Forelimb muscle (tissue), 1 donor: Measurements from ENCODE around the gene THAP3. TPM values are rescaled to one million over a fixed set of nuclear protein-coding genes. Genes with fewer than 3 reads are reported as not detected.
"Not testable (repeated sequence)": the region's sequence is repeated elsewhere in the genome, so short reads cannot be mapped to it uniquely, and the experiment has no call there.

Source experiments
- DNase-seq: peaks from one replicate; pipeline ENCODE4 v3.0.0-alpha.2; 2013; ENCODE audit warnings: low read depth
- polyA plus RNA-seq: library from polyadenylated mRNA; unstranded; fragments of 120-200 nt; gene quantifications from one replicate; pipeline ENCODE4 v1.2.1, GENCODE V29; 2013; ENCODE audit not compliant: insufficient read length

The THAP3 gene
- polyA plus RNA-seq, 1 donor = 16.8 TPM

DNA sequence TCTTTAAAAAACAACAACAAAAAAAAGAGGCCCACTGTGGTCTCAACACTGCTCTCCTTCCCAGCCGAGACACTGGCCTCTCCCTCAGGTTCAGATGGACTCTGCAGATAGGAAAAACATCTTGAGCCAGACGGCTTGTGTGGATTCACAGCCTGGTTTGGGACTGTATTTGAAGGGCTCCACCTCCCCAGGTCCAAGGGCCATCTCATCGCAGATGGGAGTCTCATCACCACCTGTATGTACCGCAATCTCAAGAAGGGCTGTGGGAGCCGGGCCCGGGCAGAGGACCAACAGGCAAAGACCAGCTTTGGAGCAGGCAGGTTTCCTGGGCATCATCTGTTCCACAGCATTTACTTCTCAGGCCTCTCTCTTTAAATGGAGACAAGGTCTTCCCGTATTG lies 34.6 kb upstream of the THAP3 start:
- DNase-seq = no peak

DNA sequence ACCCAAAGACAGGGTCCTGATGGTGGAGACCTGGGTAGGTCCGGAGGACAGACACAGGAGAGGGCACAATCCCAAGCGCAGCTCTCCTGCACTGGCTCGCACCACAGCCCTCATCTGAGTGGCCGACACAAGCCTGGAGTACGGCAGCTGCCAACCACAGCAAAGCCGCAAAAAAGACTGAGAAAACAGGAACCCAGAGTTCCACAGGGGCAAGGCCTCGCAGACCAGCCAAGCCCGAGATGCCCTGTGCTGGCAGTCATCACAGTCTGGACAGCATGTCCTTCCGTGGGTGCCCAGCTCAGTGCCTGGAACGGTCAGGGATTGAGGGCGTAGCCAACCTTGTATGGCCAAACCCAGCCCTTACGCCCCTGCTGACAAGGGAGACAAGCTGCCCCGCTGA lies 33.4 kb upstream of the THAP3 start:
- no peak for DNase-seq

DNA sequence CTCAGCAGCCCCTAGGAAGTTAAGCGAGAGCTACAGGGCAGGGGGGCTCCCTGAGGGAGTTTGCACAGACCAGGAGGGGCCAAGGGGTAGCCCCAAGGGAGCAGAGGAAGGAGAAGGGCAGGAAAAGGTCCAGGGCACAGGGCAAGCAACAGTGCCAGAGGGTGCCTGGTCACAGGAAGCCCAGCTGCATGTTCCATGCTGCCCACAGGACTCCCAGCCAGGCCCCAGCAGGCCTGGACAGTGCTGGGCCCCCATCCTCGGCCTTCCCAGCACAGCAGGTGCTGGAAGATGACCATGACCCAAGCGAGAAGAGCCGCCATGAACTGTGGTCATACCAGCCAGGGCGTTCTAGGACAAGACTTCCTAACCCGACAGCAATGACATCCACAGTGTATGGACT lies 33.0 kb upstream of the THAP3 start:
- no peak for DNase-seq

DNA sequence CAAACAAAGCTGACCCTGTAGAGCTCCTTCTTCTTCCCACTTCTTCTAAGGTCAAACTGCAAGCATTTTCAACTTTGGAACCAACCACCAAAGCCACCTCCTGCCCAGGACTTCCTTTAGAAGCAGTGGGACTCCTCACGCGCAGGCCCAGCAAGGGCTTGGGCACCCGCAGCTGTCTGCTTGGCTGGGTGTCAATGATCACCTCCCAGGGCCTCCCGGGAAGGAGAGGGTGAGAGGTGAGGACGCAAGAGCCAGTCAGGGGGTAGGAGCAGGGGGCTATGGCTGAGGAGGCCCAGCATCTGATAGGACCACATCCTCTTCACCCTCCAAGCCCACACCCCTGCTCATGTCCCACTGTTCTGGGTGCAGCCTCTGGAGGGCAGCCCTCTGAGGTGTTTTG lies 32.2 kb upstream of the THAP3 start:
- no peak for DNase-seq

DNA sequence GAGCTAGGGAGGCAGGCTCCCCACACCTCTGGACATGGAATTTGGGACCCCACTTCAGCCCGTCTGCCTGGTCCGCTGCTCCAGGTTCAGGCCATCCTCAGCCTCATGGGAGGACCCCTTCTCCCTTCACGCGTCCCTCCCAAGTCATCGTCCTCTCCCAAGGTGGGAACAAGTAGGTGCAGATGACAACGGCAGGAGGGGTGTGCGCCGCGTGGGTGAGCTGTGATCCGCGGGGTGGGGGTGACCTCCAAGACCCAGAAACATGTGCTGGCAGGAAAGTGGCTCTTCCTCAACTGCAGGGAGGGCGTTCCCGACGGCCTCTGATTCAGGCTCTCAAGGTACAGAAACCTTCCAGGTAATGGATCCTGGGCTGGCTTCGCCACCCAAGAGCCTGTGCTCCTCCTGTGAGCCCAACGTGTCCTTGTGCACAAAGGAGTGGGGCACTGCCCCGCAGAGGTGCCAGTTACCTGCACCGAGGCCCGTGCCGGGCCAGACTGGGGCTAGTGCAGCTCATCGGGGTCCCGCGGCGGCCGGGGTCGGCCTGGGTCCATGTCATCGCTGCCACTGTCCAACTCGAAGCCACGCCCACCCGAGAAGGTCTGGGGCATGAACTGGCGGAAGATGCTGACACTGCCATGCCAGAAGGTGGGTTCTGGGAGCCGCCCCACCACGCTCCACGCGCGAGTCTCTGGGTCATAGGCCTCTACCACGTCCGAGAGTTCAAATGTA lies 31.6 kb upstream of the THAP3 start:
- DNase-seq = no peak

DNA sequence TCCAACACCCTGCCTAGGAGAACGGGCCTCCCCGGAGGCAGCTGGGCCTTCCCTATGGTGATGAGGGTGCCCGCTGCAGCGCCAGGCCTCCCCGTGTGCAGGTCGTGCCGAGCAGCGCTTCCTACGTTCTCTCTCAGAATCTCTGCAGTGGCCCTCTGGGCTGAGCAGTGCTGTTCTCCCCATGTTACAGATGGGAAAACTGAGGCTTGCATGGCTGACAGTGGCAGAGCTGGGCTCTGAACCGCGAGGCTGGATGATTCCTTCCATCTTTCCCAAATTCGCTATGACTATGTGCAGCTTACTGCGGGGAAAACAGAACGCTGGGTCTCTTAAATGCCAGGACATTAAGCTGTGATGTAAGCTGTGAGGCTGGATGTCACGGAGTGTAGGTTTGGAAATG lies 30.9 kb upstream of the THAP3 start:
- DNase-seq = no peak

DNA sequence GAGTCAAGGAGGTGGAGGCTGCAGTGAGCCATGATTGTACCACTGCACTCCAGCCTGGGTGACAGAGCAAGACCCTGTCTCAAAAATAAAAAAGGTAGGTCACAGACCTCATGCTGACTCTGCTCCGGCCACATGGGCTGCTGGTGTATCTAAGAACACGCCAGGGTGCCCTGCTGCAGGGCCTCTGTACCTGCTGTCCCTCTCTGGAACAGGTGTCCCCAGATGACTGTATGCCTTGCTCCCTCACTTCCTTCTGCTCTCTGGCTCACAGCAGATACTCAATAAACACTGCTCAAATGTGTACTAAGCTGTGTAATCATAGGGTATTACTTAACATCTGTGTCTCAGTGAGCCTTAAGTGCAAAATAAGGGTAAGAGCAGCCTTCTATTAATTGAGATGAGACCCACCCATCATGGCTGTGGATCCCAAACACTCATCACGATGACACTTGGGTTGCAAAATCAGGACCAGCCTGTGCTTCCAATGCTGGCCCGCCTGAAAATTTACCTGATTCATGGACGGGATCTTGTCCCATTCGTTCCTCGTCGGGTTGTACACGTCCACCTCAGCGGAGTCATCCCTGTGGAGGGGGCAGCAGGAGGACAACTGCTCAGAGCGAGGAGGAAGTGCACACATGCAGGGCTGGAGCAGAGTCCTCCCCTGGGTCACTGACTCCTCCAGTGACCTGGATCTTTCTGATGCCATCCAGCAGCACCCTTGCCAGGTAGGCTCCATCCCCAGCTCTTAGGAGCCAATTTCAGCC lies 29.5 kb upstream of the THAP3 start:
- no peak for DNase-seq

DNA sequence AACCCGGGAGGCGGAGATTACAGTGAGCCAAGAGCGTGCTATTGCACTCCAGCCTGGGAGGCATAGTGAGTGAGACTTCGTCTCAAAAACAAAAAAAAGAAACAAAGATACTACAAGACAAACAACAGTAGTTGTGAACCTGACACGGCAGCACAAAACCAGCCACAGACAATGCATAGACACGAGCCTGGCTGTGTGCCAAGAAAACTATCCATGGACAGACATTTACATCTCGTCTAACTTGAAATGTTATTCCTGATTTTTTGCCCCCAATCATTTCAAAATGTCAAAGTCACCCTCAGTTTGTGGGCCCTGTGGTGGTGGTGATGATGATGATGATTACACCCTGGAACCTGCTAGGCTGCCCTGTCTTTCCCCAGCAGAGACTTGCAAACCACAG lies 28.3 kb upstream of the THAP3 start:
- no peak for DNase-seq

DNA sequence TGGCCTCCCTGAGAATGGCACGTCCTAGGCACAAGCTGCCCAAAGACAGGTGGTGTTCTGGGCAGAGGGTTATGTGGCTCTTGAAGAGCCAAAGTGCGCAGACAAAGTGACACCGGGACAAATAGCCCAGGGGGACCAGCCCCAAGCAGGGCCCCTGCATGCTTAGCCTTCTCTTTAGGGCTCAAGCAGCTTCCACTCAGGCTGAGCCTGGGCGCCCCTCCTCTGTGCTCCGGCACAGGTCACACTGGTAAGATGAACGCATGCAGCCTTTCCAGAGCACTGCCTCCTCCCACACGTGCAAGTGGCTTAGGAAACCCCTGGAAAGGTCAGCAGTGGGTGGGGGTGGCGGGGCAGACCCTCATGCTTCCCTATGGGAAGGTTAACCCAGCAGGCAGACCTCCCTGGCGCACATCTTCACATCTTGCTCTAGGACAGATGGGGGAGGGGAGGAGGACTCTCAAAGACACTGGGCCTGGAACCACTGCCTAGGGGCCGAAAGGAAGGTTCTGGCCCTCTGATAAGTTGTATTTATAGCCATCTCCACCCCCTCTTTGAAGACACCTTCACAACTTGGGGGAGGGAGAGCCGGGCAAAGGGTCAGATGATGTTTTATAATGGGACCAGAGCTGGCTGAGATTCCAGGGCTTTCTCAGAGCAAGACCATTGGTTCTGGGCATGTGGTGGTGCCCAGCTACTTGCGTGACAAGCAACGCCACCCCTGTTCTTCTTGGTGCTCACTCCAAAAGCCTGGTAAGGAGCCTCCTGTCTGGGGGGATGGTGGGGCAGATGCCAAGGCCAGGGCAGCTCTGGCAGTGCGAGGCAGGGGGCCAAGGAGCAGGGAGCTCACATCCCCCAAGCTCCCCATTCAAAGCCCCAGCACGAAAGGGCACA lies 27.5 kb upstream of the THAP3 start:
- DNase-seq = no peak

DNA sequence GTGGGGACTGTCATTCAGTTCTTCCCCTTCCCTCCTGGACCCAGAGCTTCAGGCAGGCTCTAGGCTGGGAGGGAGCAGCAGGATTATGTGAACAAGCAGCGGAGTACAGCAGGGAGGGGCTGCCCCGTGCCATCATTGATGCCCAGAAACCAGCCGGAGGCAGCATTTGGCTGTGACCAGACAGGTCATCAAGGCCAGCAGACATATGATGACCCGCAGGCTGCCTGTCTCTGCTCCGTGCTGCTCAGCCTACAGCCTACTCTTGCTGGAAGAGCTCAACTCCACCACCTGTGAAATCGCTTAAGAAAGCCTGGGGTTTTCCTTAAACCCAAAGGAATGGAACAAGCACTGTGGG lies 26.9 kb upstream of the THAP3 start:
- DNase-seq = no peak

DNA sequence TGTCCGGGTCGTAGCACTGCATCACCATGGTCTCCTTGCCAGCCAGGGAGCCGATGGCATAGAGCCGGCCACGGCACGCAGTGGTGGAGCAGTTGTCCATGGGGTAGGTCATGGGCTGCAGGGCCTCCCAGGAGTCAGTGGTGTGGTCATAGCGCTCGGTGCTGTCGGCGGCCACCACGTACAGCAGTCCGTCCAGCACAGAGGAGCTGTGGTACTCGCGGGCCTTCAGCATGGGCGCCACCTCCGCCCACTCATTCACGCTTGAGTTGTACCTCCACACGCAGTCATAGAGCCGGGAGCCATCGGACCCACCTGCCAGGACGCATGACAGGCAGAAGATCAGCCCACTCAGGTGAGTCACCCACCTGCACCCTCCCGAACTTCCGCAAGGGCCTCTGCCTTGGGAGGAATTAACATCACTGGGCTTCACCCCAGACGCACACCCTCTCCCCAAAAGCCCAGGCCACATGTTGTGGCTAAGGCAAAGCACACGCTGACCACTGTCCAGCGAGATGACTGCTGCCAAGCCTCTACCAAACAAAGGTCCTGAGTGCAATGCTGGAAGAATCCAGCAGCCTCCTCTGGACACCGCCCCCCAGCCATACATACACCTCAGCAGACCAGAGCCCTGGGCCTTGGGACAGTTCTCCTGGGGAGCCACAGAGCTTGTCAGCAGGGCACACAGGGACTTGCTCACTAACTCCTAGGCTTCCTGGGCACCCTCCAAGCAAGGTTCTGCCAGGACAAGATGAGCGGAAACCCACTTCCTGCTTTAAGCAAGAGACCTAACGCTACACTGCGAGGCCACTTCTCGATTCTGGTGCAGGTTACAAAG lies 25.3 kb upstream of the THAP3 start:
- DNase-seq = no peak

DNA sequence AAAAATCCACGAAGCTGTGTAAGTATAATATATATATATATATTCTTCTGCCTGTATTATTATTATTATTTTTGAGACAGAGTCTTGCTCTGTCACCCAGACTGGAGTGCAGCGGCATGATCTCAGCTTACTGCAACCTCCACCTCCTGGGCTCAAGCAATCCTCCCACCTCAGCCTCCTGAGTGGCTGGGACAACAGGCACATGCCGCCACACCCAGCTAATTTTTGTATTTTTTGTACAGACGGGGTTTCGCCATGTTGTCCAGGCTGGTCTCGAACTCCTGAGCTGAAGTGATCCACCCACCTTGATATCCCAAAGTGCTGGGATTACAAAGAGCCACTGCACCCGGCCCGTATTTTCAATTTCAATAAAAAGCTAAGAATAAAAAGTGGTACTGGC lies 24.7 kb upstream of the THAP3 start:
- not testable (repeated sequence) for DNase-seq

DNA sequence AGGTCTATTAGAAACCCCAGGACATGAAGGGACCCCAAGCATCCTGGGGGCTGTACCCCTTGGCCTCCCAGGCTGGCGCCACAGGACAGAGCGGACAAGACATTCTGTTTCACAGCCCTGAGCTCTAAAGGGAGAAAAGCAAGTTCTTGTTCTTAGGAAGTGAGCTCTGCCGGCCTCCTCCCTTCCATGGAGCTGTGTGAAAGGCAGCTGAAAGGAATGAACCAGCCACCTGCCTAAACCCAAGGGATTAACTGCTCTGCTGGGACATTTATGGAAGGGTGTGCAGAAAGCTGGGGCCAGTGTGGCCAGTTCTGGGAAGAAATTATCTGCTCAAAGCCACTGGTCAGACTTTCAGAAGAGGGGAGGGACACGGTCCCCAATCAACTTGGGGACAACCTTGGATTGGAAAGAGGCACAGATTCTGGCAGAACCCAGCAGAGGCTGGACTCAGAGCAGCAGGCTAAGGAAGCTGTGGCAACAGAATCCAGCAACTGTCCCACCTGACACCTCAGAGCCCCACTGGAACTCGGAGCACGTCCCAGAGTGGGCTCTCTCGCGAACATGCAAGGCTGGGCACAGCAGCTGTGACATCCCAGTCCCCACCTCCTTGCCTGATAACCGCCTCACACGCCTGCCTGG lies 24.1 kb upstream of the THAP3 start:
- no peak for DNase-seq

DNA sequence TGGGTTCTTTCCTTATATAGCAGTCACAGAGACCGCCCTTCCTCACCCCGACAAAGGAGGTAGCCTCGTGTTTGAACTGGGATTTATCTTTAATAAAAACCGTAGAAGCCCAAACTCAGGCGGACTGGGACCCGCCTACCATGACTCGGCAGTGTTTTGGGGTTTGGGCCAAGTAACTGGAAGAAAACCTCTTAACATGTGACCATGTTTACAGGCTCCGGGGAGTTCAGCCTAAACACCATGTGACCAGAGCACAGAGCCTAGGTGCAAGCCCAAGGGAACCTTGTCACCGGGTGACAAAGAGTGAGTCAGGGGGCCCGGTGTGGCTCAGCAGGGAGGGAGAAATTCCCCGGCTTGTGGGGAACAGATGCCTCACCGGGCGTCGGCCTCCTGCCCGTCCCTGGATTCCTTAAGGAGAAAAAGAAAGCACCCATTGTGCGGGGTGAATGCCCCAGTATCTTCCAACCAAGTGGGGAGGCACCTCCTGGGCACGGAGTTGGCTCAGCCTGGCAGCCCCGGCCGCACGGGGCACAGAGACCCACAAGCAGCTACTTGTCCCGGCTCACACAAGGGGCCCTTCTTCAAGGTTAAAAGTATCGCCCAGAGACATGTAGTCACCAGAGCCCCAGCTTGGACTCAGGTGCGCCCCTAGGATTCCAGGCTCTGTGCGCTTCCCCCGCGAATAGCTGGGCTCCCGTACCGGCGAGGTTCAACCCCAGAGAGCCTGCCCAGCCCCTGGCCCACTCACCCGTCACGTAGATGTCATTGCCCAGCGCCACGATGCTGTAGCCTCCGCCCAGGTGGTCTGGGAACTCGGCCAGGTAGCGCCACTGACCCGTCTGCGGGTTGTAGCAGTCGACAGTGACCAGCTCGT lies 23.4 kb upstream of the THAP3 start:
- DNase-seq = peak; percentile 35

DNA sequence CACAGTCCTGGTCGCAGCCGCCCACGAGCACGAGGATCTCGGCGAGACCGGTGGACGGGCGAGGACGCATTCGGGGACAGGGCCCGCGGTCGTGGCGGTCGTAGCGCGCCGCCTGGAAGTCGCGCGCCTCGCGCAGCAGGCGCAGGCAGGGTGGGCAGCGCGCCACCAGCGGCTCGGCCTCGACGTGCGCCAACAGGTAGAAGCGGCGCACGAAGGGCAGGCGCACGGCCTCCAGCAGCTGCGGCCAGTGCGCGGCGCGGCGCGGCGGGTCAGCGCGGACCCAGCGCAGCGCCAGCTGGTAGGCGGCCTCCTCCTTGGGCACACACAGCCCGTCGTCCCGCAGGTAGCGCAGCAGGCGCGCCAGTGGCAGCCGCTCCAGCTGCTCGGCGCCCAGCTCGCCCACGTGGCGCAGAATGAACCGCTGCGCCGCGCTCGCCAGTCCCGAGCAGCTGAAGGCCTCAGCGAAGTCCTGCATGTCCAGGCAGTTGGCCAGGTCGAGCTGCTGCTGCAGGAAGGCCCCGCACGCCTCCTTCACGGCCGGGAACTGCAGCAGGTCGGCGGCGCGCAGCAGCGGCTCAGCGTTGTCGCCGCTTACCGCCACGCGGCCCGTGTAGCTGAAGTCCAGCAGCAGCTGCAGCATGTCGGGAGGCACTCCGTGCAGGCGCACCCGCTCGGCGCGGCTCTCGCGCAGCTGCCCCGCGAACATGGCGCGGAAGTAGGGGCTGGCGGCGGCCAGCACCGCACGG lies 22.6 kb upstream of the THAP3 start:
- no peak for DNase-seq

DNA sequence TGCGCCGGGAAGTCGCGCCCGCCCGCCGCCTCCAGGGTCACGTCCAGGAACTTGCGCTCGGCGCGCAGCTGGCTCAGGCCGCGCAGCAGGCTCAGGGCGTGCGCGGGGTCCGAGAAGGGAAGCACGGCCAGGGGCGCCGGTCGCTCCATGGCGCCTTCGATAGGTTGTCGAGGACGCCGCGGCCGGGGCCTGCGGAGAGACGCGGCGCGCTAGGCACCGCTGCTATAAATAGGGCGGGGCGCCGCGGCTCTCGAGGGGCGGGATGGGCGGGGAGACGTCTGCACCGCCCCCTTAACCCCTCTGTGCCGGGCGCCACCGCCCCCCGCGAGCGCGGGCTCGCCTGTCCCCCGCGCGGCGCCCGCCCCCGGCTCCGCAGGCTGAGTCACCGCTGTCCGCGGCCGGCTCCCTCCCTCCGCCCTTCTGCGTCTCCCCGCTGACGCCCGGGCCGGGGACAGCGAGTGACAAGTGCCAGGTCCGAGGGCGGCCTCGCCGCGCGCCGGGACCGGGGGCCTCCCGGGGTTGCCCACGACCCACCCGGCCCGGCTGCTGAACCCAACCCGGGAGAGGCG lies 21.9 kb upstream of the THAP3 start, which contains the start of gene KLHL21:
TSS of gene KLHL21 (minus strand) at position 201 of the 569 bp plus-strand sequence. CDS start at position 149, 52 bp downstream.
- peak; percentile 62 for DNase-seq

DNA sequence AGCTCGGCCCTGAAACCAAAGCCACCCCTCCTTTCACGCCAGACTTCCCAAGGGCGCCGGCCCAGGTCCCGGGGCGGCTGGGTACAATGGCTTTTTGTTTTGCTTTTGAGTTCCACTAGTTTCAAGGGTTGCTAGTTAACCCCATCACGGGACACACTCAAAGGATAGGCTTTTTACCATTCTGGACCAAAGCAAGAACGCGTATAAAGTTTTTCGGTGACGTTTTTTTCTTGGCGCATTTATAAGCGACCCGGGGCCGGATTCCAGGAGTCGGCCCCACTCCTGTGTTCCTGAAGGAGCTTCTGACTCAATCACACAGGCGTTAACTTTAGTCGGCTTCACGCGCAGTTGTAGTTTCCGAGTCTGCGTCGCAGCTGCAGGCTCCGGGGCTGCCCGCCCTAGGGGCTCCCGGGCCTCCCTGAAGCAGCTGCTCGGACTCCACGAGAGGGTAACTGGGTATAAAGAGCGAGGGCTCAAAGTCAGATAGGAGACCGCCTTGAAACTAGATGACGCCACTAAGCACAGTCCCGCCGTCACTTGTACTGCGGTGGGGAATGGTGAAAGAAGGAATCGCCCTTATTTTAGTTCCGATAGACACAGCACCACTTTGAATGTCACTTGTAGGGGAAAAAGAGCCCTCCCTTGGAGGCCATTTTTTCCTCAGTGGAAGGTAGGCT lies 21.3 kb upstream of the THAP3 start:
- DNase-seq = peak; percentile 57

DNA sequence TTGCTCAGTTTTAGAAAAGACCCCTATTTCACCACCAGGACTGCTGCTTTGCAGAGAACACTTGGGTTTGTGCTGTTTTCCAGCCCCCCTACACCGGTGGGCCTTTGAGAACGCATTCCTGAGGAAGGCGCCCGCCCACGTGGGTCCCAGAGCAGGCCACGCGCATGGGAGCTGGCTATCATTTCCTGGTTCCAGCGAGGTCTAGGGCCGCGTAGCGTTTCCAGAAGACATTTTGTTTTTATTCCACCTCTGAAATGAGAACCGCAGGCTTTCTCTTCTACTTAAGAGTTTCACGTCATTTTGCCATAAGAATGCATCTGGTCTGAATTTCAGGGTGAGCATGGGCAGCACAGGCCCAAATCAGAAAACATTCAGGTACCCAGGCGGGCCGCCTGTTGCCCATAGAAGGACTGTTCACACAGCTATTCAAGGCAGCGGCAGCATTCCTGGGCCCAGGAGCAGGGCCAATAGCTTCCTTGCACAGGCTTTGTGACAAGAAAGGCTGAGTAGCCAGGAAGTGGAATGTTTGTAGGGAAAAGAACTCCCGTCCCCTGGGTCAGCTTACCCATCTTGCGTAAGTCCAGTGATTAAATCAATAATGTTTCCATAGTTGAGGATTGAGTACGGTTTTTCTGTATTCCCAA lies 20.6 kb upstream of the THAP3 start:
- peak; percentile 39 for DNase-seq
